Astrocyte (in vitro differentiated cells and primary cell): ENCODE measurements around the gene IL21R. TPM values are rescaled to one million over a fixed set of nuclear protein-coding genes. Genes with fewer than 3 reads are reported as not detected.

Experiments
- DNase-seq: peaks from one replicate; pipeline ENCODE4 v3.0.0-alpha.2; 2010; ENCODE audit warnings: low read depth
- FAIRE-seq: peaks from 2 replicates; lab custom pipeline; 2011; peaks lifted over from hg19 to GRCh38; lab: Jason Lieb, UNC
- H2AFZ ChIP-seq: 2 replicates; pipeline ENCODE4 v1.6.0; 2012; ENCODE audit warnings: low read depth, low read length, inconsistent platforms
- H3K27ac ChIP-seq: 2 replicates; pipeline ENCODE4 v1.5.1; 2011; ENCODE audit warnings: low read depth, low read length, inconsistent platforms
- H3K27me3 ChIP-seq: 2 replicates; pipeline ENCODE4 v1.6.0; 2011; ENCODE audit warnings: low read length, inconsistent platforms; ENCODE audit not compliant: insufficient read depth
- H3K36me3 ChIP-seq: 2 replicates; pipeline ENCODE4 v1.5.1; 2011; ENCODE audit warnings: low read length, inconsistent platforms; ENCODE audit not compliant: insufficient read depth
- H3K4me1 ChIP-seq: 2 replicates; pipeline ENCODE4 v1.5.1; 2011; ENCODE audit warnings: low read length, inconsistent platforms; ENCODE audit not compliant: insufficient read depth
- H3K4me2 ChIP-seq: 2 replicates; pipeline ENCODE4 v1.6.0; 2012; ENCODE audit warnings: low read length, inconsistent platforms
- H3K4me3 ChIP-seq: 2 replicates; pipeline ENCODE4 v1.5.1; 2011; ENCODE audit warnings: low read depth, mild to moderate bottlenecking, low read length, inconsistent platforms; ENCODE audit not compliant: insufficient read depth
- H3K79me2 ChIP-seq: 2 replicates; pipeline ENCODE4 v1.6.0; 2012; ENCODE audit warnings: mild to moderate bottlenecking, low read length, inconsistent platforms; ENCODE audit not compliant: insufficient read depth
- H3K9ac ChIP-seq: 2 replicates; pipeline ENCODE4 v1.6.0; 2012; ENCODE audit warnings: mild to moderate bottlenecking, low read length, inconsistent platforms
- H3K9me3 ChIP-seq: 2 replicates; pipeline ENCODE4 v1.5.1; 2012; ENCODE audit warnings: low read depth, mild to moderate bottlenecking, low read length, inconsistent platforms; ENCODE audit not compliant: insufficient read depth
- H4K20me1 ChIP-seq: 2 replicates; pipeline ENCODE4 v1.6.0; 2012; ENCODE audit warnings: low read length, inconsistent platforms; ENCODE audit not compliant: insufficient read depth
- H3K27ac Mint-ChIP-seq: one replicate; pipeline ENCODE4 v1.8.0; 2021; ENCODE audit warnings: mild to moderate bottlenecking, mixed read lengths; ENCODE audit not compliant: unreplicated experiment
- H3K27me3 Mint-ChIP-seq: one replicate; pipeline ENCODE4 v1.8.0; 2021; ENCODE audit warnings: low read depth, mixed read lengths; ENCODE audit not compliant: unreplicated experiment
- H3K36me3 Mint-ChIP-seq: one replicate; pipeline ENCODE4 v1.8.0; 2021; ENCODE audit warnings: low read depth, mixed read lengths; ENCODE audit not compliant: unreplicated experiment
- H3K4me1 Mint-ChIP-seq: one replicate; pipeline ENCODE4 v1.8.0; 2021; ENCODE audit warnings: low read depth, mixed read lengths; ENCODE audit not compliant: unreplicated experiment
- H3K4me3 Mint-ChIP-seq: one replicate; pipeline ENCODE4 v1.8.0; 2021; ENCODE audit warnings: mild to moderate bottlenecking, moderate library complexity, mixed read lengths; ENCODE audit not compliant: unreplicated experiment
- H3K9me3 Mint-ChIP-seq: one replicate; pipeline ENCODE4 v1.8.0; 2021; ENCODE audit warnings: mild to moderate bottlenecking, mixed read lengths; ENCODE audit not compliant: unreplicated experiment
- CTCF ChIP-seq: IDR thresholded peaks from 2 replicates; pipeline ENCODE4 v1.5.1; 2011; ENCODE audit warnings: low read depth, mild to moderate bottlenecking, inconsistent platforms, low read length, moderate library complexity; ENCODE audit not compliant: insufficient read depth
- EZH2 ChIP-seq: IDR thresholded peaks from 2 replicates; pipeline ENCODE4 v1.6.1; 2012; ENCODE audit warnings: mild to moderate bottlenecking, low read length, inconsistent platforms; ENCODE audit not compliant: insufficient read depth
- total RNA-seq: library from RNA; stranded (reverse); gene quantifications from 2 replicates; pipeline ENCODE4 v1.2.1, GENCODE V29; 2021

Gene IL21R
- total RNA-seq, 1 donor from 2014 or later: 1.8 TPM

DNA sequence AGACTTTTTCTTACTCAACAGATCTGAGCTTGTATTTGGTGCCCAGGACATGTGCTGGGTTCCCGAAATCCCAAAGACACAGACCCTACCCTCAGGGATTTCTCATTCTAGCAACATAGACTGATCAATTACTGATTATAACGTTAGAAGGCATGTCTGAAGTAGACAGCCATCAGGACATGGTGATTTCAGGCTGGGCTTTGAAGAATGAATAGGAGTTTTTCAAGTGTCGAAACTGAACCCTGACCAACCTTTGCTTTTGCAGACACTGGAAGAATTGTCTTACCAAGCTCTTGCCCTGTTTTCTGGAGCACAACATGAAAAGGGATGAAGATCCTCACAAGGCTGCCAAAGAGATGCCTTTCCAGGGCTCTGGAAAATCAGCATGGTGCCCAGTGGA, 40.0 kb upstream of the IL21R start:
- TF ChIP-seq CTCF: no peak
- no peak for TF ChIP-seq EZH2
- DNase-seq: no peak
- Mint-ChIP-seq H3K27me3 (no peaks in the 10 kb centered on the region), H3K9me3 (peaks cover 7% of the 10 kb centered on the region), H3K4me1 (peaks cover 10% of the 10 kb centered on the region), H3K36me3 (peaks cover 20% of the 10 kb centered on the region), H3K4me3 (no peak overlapping the region), H3K27ac (no peak overlapping the region)
- no peak overlapping the region for H3K27ac ChIP-seq
- H3K27me3 ChIP-seq: no peaks in the 10 kb centered on the region
- H3K4me3 ChIP-seq: no peak overlapping the region
- peaks cover 5% of the 10 kb centered on the region for H3K4me1 ChIP-seq
- H3K4me2 ChIP-seq: no peak overlapping the region
- H3K9ac ChIP-seq: no peak overlapping the region
- H3K36me3 ChIP-seq: peaks cover 14% of the 10 kb centered on the region
- no peaks in the 10 kb centered on the region for H3K79me2 ChIP-seq
- no peak for FAIRE-seq
- no peak overlapping the region for H2AFZ ChIP-seq
- H4K20me1 ChIP-seq: no peaks in the 10 kb centered on the region
- peaks cover 3% of the 10 kb centered on the region for H3K9me3 ChIP-seq

GRCh38 chr16:27362570-27363245, 39.3 kb upstream of the IL21R start:
- FAIRE-seq (no peak), DNase-seq (no peak)
- H3K9ac ChIP-seq: no peak overlapping the region
- no peaks in the 10 kb centered on the region for H3K79me2 ChIP-seq
- no peak overlapping the region for H3K4me2 ChIP-seq
- H3K4me1 ChIP-seq: peaks cover 7% of the 10 kb centered on the region
- H3K27ac ChIP-seq: no peak overlapping the region
- Mint-ChIP-seq H3K36me3 (peaks cover 20% of the 10 kb centered on the region), H3K4me1 (peaks cover 10% of the 10 kb centered on the region), H3K27ac (no peak overlapping the region), H3K27me3 (no peaks in the 10 kb centered on the region), H3K9me3 (peaks cover 7% of the 10 kb centered on the region), H3K4me3 (no peak overlapping the region)
- peaks cover 13% of the 10 kb centered on the region for H3K36me3 ChIP-seq
- H3K27me3 ChIP-seq: no peaks in the 10 kb centered on the region
- no peak overlapping the region for H2AFZ ChIP-seq
- H3K4me3 ChIP-seq: no peak overlapping the region
- no peaks in the 10 kb centered on the region for H4K20me1 ChIP-seq
- H3K9me3 ChIP-seq: peaks cover 3% of the 10 kb centered on the region
- no peak for TF ChIP-seq EZH2

DNA sequence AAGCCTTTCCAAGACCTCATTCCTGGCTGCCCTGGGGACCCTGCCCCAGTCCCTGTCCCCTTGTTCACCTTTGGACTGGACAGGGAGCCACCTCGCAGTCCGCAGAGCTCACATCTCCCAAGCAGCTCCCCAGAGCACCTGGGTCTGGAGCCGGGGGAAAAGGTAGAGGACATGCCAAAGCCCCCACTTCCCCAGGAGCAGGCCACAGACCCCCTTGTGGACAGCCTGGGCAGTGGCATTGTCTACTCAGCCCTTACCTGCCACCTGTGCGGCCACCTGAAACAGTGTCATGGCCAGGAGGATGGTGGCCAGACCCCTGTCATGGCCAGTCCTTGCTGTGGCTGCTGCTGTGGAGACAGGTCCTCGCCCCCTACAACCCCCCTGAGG, 38.7 kb upstream of the IL21R start:
- no peak overlapping the region for H3K27ac Mint-ChIP-seq
- TF ChIP-seq EZH2: no peak
- TF ChIP-seq CTCF: no peak

More for the DNA sequence above, 38.7 kb upstream of the IL21R start:
- Histone ChIP-seq H3K36me3 (peaks cover 13% of the 10 kb centered on the region), H2AFZ (no peak overlapping the region), H3K27me3 (no peaks in the 10 kb centered on the region), H3K27ac (no peak overlapping the region), H4K20me1 (no peaks in the 10 kb centered on the region), H3K4me2 (no peak overlapping the region), H3K4me3 (no peak overlapping the region), H3K4me1 (peaks cover 11% of the 10 kb centered on the region), H3K9ac (no peak overlapping the region), H3K9me3 (peaks cover 3% of the 10 kb centered on the region), H3K79me2 (no peaks in the 10 kb centered on the region)
- Mint-ChIP-seq H3K36me3 (peaks cover 20% of the 10 kb centered on the region), H3K4me3 (no peak overlapping the region), H3K27me3 (no peaks in the 10 kb centered on the region), H3K9me3 (peaks cover 7% of the 10 kb centered on the region), H3K4me1 (peaks cover 10% of the 10 kb centered on the region)
- no peak for DNase-seq
- FAIRE-seq: no peak
